ENCODE results near the gene LCN10.
"Not testable (repeated sequence)": the region's sequence is repeated elsewhere in the genome, so short reads cannot be mapped to it uniquely, and the experiment has no call there.

LCN10 gene

DNA sequence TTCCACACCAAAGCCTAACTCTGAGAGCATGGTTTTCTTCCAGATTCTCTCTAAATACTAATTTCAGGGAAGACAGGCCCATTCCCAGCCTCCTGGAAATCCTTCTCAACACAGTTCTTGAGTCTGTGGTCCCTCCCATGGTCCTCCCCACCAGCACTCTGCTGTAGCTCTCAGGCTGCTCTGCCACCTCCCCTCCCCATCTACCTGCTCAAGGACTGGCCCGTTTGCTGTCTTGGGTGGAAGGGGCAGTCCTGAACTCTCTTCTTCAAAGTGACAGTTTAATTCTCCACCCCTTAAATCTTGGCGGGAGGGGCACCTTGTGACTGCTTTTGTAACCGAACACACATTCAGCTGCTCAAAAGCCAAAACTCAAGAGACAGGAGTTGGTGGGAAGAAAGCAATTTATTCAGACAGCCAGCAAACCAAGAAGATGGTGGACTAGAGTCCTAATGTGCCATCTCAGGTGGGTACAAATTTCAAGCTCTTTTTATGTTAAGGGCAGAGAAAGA is 29.2 kb upstream of the LCN10 start:
- DNase-seq (ENCODE audit: low spot score) = no peak

- peak; percentile 61 for DNase-seq (ENCODE audit: low spot score)
Measured at GRCh38 chr9:136769710-136770191, 27.0 kb upstream of the LCN10 start.

GRCh38 chr9:136766410-136767120 is 23.8 kb upstream of the LCN10 start:
- not testable (repeated sequence) for DNase-seq (ENCODE audit: low spot score)

DNA sequence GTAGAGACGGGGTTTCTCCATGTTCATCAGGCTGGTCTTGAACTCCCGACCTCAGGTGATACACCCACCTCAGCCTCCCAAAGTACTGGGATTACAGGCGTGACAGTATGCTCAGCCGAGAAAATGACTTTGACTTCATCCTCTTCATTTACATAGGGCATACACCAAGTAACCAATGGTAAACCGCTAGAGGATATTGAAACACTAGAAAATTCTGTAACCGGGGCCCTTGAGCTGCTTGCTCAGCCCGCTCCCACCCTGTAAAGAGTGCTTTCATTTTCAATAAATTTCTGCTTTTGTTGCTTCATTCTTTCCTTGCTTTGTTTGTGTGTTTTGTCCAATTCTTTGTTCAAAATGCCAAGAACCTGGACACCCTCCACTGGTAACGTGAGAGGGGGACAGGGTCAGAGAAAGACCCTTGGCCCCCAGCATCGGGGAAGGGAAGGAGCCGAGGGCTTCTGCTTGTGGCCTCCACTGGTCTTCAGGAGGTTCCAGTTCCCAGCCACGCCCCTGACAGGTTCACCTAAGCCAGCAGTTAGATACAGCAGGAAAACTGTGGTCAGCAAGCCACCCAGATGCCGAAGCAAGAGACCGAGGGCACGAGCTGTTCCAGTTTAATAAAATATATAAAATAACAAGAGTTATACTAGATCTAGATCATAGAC is 23.1 kb upstream of the LCN10 start:
- DNase-seq (ENCODE audit: low spot score) = not testable (repeated sequence)

GRCh38 chr9:136765041-136765440 is 22.3 kb upstream of the LCN10 start:
- no peak for DNase-seq (ENCODE audit: low spot score)

DNA sequence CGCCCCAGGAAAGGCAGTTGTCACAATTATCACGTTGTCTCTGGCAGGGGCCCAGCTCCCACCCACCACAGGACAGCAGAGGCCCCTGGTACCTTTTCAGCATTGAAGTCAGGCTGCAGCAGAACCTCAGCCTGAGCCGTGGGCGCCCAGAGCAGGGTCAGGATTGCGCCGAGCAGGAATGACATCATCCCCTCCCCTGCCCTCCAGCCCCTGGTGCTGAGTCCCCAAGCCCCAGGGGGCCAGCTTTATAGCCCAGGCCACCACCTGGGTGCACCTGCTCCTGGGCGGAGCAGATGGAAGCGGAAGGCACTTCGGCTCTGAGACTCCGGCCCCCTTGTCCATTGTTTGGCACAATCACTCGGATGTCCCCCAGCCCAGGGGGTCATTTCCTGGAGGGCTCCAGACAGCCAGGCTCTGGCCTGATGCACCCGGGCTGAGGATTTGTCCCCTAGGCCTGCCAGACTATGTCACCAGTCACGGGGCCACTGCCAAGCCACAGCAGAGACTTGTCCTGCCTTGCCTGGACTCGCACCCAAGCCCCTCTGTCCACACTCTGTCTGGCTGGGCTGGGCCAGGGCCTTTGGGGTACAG is 21.7 kb upstream of the LCN10 start, which contains the start of gene LCN15:
Gene LCN15 (minus strand): TSS at position 218 of the 591 bp plus-strand sequence. CDS start 30 bp downstream, at position 188.
- DNase-seq (ENCODE audit: low spot score) = no peak

GRCh38 chr9:136763649-136764035 is 20.9 kb upstream of the LCN10 start:
- DNase-seq (ENCODE audit: low spot score) = no peak

GRCh38 chr9:136762915-136763648 is 20.3 kb upstream of the LCN10 start:
- peak; percentile 37 for DNase-seq (ENCODE audit: low spot score)

- no peak for DNase-seq (ENCODE audit: low spot score)
Measured at GRCh38 chr9:136762221-136762691, 19.5 kb upstream of the LCN10 start.

DNA sequence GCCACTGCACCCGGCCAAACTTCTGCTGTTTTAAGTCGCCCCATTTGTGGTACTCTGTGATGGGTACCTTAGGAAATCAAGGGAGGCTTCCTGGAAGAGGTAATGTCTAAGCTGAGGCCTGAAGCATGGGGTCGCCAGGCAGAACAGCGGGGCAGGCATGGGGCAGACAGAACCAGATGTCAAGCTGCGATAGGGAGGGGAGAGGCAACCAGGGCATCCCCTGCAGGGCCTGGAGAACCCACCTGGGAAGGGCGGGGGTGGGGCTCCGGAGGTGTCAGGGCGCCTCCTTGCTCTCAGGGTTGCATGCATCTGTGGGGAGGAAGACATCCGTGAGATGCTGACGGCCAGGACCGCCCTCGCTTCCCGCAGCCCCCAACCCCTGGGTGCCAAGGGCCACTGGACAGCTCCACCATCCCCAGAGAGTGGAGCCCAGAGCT is 18.8 kb upstream of the LCN10 start:
- no peak for DNase-seq (ENCODE audit: low spot score)

- DNase-seq (ENCODE audit: low spot score) = peak; percentile 40
Measured at GRCh38 chr9:136760834-136761544, 18.2 kb upstream of the LCN10 start.

DNA sequence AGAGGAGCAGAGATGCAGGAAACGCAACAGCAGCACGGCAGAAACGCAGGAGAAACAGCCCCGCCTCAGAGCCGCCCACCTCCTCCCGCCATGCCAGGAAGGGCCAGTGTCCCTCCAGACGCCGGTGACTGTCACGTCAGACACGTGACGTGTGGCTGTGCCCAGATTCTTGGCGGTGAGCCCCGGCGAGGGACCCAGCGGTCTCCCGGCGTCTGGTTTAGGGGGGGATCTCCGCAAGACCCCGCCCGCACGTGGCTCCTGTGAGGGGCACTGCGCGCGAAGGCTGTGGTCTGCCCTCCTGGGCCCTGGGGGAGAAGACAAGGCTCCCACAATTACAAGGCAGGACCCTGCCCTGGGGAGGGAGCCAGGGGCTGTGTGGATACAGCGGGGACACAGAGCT is 17.7 kb upstream of the LCN10 start:
- no peak for DNase-seq (ENCODE audit: low spot score)

GRCh38 chr9:136759436-136760325 is 16.9 kb upstream of the LCN10 start:
- no peak for DNase-seq (ENCODE audit: low spot score)

DNA sequence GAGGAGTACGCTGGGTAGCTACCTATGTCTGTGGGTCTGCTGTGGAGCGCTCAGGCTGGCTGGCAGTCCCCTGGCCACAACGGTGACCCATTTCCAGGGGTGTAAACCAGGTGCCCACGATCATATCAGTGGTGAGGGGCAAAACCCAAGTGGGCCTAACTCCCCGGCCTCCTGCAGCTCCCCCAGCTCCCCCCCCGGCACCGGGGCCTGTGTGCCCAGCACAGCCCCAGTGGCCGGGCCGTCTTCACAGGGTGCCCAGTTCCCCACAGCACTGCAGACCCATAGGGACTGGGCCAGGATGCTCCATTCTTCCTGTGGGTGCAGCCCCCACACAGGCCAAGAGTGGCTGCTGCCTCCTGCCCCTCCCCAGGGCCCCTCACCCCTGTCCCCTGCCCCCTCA is 16.3 kb upstream of the LCN10 start:
- no peak for DNase-seq (ENCODE audit: low spot score)

- no peak for DNase-seq (ENCODE audit: low spot score)
Measured at GRCh38 chr9:136757751-136758140, 15.0 kb upstream of the LCN10 start.

- no peak for DNase-seq (ENCODE audit: low spot score)
Measured at GRCh38 chr9:136757328-136757727, 14.6 kb upstream of the LCN10 start.

DNA sequence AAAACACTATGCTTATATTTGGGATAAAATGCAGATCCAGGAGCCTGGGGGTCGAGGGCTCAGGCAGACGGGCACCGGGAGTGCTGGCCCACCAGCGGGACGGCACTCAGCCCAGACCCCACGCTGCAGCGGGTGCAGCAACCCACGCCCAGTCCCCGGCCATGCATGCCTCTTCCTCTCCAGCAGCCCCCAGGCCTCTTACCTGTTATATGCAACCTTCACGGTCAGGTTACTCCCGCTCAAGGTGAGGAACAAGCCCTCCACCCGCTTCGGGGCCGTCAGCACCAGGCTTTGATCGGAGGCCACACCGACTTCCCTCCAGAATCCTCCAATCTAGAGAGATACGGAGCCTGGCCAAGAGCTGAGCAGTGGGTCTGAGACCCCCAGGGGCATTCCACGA is 14.1 kb upstream of the LCN10 start:
- DNase-seq (ENCODE audit: low spot score) = no peak

DNA sequence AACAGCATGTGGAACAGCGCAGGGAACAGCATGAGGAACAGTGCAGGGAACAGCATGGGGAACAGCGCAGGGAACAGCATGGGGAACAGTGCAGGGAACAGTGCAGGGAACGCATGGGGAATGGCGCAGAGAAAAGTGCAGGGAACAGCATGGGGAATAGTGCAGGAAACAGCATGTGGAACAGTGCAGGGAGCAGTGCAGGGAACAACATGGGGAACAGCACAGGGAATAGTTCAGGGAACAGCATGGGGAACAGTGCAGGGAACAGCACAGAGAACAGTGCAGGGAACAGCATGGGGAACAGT is 13.3 kb upstream of the LCN10 start:
- no peak for DNase-seq (ENCODE audit: low spot score)

DNA sequence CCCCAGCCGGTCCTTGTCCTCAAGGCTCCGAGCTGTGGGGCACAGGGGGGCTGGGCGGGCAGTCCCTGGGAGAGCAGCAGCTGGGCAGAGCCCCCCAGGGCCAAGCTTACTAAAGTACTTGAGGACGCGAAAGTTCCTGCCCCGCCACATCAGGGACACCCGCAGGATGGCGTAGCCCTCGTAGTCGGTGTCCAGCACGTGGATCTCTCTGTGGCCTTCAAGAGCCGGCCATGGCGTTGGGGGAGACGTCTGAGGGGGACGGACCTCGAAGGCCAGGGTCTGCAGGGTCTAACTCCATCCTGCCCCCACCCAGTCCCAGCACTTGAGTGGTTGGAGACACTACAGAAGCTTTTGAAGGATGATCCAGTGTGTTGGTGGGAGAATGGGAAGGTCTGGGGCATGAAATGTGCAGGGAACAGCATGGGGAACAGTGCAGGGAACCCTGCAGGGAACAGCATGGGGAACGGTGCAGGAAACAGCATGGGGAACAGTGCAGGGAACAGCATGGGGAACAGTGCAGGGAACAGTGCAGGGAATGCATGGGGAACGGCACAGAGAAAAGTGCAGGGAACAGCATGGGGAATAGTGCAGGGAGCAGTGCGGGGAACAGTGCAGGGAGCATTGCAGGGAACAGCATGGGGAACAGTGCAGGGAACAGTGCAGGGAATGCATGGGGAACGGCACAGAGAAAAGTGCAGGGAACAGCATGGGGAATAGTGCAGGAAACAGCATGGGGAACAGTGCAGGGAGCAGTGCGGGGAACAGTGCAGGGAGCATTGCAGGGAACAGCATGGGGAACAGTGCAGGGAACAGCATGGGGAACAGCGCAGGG is 12.8 kb upstream of the LCN10 start:
- not testable (repeated sequence) for DNase-seq (ENCODE audit: low spot score)

Measured in COLO829 (cell line).